GM21367 (cell line): ENCODE results near the gene SF3B2.
"Not testable (repeated sequence)": the region's sequence is repeated elsewhere in the genome, so short reads cannot be mapped to it uniquely, and the experiment has no call there.

Source experiments
- ATAC-seq: cut with Tn5 transposase; IDR thresholded peaks from one replicate; pipeline ENCODE4 v1.9.1; 2021; ENCODE audit not compliant: unreplicated experiment

The SF3B2 gene

DNA sequence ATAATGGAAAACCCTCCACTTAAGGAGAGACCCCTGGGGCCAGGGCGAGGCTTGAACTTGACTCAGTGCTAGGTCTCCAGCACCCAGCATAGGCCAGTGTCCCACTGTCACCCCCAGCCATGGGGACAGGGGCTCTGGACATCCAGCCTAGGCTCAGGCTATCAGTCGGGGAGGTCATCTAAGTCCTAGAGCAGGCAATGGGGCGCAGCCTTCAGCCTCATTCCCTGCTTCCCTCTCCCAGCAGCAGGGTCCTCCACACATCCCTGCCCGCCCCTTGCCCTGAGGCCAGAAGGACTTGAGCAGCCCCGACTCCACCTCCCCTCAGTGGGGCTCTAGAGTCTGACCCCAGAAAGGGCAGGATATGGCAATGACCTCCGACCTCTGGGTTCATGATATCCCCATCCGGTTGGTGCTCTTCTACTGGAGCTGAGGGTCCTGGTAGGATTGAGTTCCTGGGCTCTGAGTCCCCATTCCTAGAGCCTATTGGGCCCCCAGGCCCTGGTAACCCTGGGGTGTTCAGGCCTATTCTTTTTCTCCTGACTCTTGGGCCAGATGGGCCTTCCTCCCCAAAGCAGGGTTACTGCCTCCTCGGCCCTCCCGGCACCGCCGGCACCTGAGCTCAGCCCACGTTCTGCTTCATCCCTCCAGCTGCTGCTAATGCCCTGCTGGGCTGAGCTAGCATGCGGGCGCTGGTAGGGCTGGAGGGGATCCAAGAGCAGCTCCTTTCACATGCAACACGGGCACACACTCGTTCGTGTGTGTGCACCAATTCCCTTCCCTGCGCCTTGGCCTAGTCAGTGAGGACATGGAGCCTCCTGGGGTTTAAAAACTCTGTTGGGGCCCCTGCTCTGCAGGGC is 36.0 kb upstream of the SF3B2 start:
- ATAC-seq = no peak

- no peak for ATAC-seq
These were observed 35.4 kb upstream of the SF3B2 start for GRCh38 chr11:66016793-66017177.

DNA sequence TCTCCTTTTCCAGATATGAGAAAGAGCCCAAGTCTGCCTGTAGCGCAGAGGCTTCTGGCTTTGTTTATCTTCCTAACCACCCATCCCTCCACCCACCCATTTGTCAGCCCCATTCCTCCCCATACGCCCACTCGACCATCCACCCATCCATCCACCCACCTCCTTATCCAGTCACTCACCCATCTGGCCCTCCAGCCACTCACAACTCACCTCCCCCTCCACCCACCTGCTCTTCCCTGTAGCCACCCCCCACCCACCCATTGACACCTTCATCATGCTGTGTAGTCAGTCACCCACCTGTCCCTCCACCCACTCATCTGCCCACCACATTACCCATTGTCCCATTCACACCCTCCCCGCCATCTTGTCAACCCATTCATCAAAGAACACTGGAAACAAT is 34.8 kb upstream of the SF3B2 start:
- no peak for ATAC-seq

GRCh38 chr11:66020212-66020611 is 32.0 kb upstream of the SF3B2 start:
- ATAC-seq = no peak

- ATAC-seq = no peak
These were observed 31.4 kb upstream of the SF3B2 start for GRCh38 chr11:66020618-66021357.

- no peak for ATAC-seq
These were observed 29.6 kb upstream of the SF3B2 start for GRCh38 chr11:66022401-66023185.

- ATAC-seq = not testable (repeated sequence)
These were observed 29.1 kb upstream of the SF3B2 start for GRCh38 chr11:66023186-66023440.

DNA sequence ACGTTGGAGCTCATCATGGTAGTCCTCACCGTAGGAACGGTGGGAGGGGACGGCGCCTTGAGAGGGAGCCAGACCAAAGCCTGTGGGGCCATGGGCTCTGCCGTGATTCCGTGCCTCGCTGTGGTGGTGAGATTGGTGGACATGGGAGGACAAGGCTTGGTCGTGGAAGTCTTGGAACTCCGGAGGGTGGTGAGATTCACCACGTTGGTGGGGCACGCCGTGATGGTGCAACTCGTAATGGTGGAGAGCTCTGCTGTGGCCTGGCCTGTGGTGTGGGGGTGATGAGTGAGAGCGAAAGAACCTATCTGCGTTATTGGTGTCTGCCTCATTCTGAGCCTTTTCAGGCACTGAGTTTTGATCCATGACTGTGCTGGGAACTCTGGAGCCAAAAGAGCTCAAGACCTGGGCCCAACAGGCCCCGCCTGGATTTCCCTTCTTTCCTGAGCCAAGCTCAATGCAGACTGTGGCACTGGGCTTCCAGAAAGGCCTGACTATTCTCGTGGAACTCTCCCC is 26.1 kb upstream of the SF3B2 start, which contains the start of gene CATSPER1:
Gene CATSPER1, minus strand, starts transcription at position 463 of the 513 bp plus-strand sequence. Its CDS starts 100 bp downstream, at position 363.
- ATAC-seq = no peak

GRCh38 chr11:66032957-66033735 is 19.0 kb upstream of the SF3B2 start:
- no peak for ATAC-seq

GRCh38 chr11:66035653-66036333 is 16.4 kb upstream of the SF3B2 start:
- ATAC-seq = no peak

GRCh38 chr11:66036334-66036710 is 15.8 kb upstream of the SF3B2 start:
- ATAC-seq = no peak

DNA sequence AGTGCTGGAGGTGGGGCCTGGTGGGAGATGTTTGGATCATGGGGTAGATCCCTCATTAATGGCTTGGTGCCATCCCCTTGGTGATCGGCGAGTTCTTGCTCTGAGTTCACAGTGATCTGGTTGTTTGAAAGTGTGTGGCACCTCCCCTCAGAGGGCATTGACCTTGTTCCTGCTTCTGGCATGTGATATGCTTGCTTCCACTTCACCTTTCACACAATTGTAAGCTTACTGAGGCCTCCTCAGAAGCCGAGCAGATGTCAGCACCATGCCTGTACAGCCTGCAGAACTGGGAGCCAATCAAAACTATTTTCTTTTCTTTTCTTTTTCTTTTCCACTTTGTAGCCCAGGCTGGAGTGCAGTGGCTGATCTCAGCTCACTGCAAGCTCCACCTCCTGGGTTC is 14.8 kb upstream of the SF3B2 start:
- no peak for ATAC-seq

DNA sequence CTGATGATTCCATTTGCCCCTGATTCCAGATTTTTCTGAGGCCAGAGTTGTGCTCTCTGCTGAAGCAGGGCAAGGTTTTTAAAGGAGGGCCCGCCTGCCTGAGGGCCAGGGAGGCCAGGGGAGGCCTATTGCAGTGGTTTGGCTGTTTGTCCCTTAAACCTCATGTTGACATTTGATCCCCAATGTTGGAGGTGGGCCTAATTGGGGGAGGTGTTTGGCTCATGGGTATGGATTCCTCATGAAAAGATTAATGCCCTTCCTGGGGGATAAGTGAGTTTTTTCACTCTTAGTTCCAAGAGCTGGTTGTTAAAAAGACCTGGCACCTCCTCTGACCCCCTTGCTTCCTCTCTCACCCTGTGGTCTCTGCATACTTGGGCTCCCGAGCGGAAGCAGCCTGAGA is 12.4 kb upstream of the SF3B2 start:
- ATAC-seq = no peak

GRCh38 chr11:66042227-66042995 is 9.8 kb upstream of the SF3B2 start:
- ATAC-seq = no peak

- ATAC-seq = no peak
These were observed 8.9 kb upstream of the SF3B2 start for GRCh38 chr11:66042996-66043906.

DNA sequence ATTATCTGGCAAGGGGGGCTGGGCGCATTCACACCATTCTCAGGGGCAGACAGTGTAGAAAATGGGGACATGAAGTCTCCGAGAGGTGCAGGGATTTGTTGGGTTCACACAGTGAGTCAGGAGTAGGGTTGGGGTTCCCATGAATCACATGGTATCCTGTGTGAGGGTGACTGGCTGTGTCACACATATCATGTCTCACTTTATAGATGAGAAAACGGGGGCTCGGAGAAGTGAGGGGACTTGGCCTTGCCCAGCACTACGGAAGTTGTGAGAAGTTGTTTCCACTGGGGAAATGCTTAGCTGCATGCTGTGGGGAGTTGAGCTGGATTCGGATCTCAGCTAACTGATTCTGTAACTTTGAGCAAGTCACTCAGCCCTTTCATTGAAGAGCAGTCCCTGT is 7.4 kb upstream of the SF3B2 start:
- ATAC-seq = no peak

DNA sequence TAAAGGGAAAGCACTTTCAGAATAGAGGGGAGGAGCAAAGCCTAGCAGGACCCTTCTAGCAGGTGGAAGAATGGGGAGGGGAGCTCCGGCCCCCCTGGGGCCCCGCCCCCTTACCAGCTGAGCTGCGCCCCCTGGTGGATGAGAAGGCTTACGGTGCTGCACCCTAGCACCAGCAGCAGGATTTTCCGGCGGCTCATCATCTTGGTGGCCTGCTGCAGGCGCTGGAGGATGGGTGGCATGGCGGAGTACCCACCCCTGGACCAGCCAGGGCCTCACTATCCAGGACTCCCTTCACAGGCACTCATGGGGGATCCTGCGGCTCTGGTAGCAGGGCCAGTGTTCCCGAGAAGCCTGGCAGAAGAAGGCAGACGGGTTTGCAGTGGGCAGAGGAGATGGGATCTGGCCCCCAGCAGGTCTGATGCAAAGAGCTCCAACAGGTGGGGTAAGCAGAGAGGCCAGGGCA is 7.0 kb upstream of the SF3B2 start:
- ATAC-seq = no peak

DNA sequence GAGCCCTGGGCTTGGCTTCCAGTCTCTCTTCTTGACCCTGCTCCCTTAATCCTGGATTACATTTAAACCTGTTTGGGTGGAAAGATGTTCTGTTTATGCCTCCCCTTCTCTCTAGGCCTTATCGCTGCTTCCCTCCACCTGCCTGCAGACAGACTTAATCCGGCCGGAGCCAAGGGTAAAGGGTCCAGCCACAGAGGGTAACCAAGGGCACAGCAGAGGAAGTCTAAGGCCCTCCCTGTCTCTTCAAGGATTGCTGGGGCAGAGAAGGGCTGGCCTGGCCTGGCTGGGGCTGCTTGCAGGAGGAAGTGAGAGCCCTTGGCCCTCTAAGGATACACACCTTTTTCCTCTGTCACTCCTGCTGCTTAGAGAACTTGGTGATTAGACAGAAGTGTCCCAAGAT is 5.3 kb upstream of the SF3B2 start:
- ATAC-seq = no peak
